Fibroblast of gingiva (primary cell): Measurements from ENCODE around the gene MEIOB.

Experiments used
- DNase-seq: peaks from one replicate; pipeline ENCODE4 v3.0.0-alpha.2; 2011; ENCODE audit warnings: low read depth

Gene MEIOB

GRCh38 chr16:1787322-1788094 lies 84.5 kb downstream of the MEIOB start:
- DNase-seq, result no peak

- no peak for DNase-seq
Observed at GRCh38 chr16:1787056-1787321, 85.0 kb downstream of the MEIOB start.

- DNase-seq, result no peak
Observed at GRCh38 chr16:1786242-1787055, 85.5 kb downstream of the MEIOB start.

GRCh38 chr16:1785846-1786170 lies 86.2 kb downstream of the MEIOB start:
- DNase-seq, result no peak

- DNase-seq, result no peak
Observed at GRCh38 chr16:1784977-1785845, 86.8 kb downstream of the MEIOB start.
